BJ (cell line): ENCODE data around the gene NSG1. TPM values are rescaled to one million over a fixed set of nuclear protein-coding genes. Genes with fewer than 3 reads are reported as not detected.

Source experiments
- CTCF ChIA-PET: fragments of 350-600 bp; formaldehyde crosslinking; extraction: SDS; loops from one replicate; lab custom pipeline; 2021; ENCODE audit warnings: antibody characterized with exemption, inconsistent platforms; lab: Yijun Ruan, JAX
- POLR2A ChIA-PET: fragments of 300-600 bp; sonication (Branson Sonifier 250); formaldehyde crosslinking; extraction: SDS; loops from one replicate; lab custom pipeline; 2021; ENCODE audit warnings: antibody characterized with exemption; lab: Charles Lee
- DNase-seq: peaks from one replicate; pipeline ENCODE4 v3.0.0-alpha.2; 2011; ENCODE audit warnings: low read depth
- H3K27me3 ChIP-seq: 2 replicates; pipeline ENCODE4 v1.6.0; 2011; ENCODE audit warnings: low read length; ENCODE audit not compliant: control insufficient read depth, insufficient read depth
- H3K36me3 ChIP-seq: 2 replicates; pipeline ENCODE4 v1.5.1; 2011; ENCODE audit warnings: low read length; ENCODE audit not compliant: control insufficient read depth, insufficient read depth
- H3K4me3 ChIP-seq: 2 replicates; pipeline ENCODE4 v1.5.1; 2011; ENCODE audit warnings: low read depth, mild to moderate bottlenecking, control low read depth, low read length
- CTCF ChIP-seq: IDR thresholded peaks from 2 replicates; pipeline ENCODE4 v1.5.1; 2011; ENCODE audit warnings: low read depth, mild to moderate bottlenecking, control low read depth, inconsistent platforms, low read length, moderate library complexity; ENCODE audit not compliant: insufficient read depth
- polyA plus RNA-seq: library from polyadenylated mRNA; depleted of rRNA; stranded (reverse); fragments of >200 nt; gene quantifications from 2 replicates; pipeline ENCODE4 v1.2.3, GENCODE V29; 2011

The NSG1 gene
- polyA plus RNA-seq, 1 experiment: 0.17 TPM

- TF ChIP-seq CTCF: no peak
- peaks cover 16% of the 10 kb centered on the region for H3K27me3 ChIP-seq
- CTCF ChIA-PET: no interaction called here
- H3K36me3 ChIP-seq: no peaks in the 10 kb centered on the region
- no peak overlapping the region for H3K4me3 ChIP-seq
- POLR2A ChIA-PET: no interaction called here
- DNase-seq: no peak
Measured at GRCh38 chr4:4374388-4375098, 12.4 kb upstream of the NSG1 start.

- TF ChIP-seq CTCF: no peak
- DNase-seq: no peak
- H3K36me3 ChIP-seq: no peaks in the 10 kb centered on the region
- POLR2A ChIA-PET: no interaction called here
- H3K4me3 ChIP-seq: no peak overlapping the region
- peaks cover 20% of the 10 kb centered on the region for H3K27me3 ChIP-seq
- CTCF ChIA-PET: interaction anchor here (1.3 kb wide), 1 partner anchor 9 kb away, joined by 4 read pairs; no protein-coding TSS in a partner anchor
Measured at GRCh38 chr4:4376074-4376473, 10.8 kb upstream of the NSG1 start.

GRCh38 chr4:4377191-4377590, 9.7 kb upstream of the NSG1 start:
- ChIA-PET CTCF (no interaction called here), POLR2A (no interaction called here)
- DNase-seq: no peak
- Histone ChIP-seq H3K4me3 (no peak overlapping the region), H3K27me3 (peaks cover 19% of the 10 kb centered on the region), H3K36me3 (no peaks in the 10 kb centered on the region)
- no peak for TF ChIP-seq CTCF

- no peaks in the 10 kb centered on the region for H3K36me3 ChIP-seq
- POLR2A ChIA-PET: no interaction called here
- DNase-seq: no peak
- TF ChIP-seq CTCF: no peak
- CTCF ChIA-PET: no interaction called here
- H3K4me3 ChIP-seq: no peak overlapping the region
- peaks cover 19% of the 10 kb centered on the region for H3K27me3 ChIP-seq
Measured at GRCh38 chr4:4377732-4378460, 9.0 kb upstream of the NSG1 start.

GRCh38 chr4:4379540-4380087, 7.3 kb upstream of the NSG1 start:
- Histone ChIP-seq H3K36me3 (no peaks in the 10 kb centered on the region), H3K4me3 (no peak overlapping the region), H3K27me3 (peaks cover 20% of the 10 kb centered on the region)
- POLR2A ChIA-PET: interaction anchor here (1.0 kb wide), 1 partner anchor 782 kb away, joined by 21 read pairs; no protein-coding TSS in a partner anchor
- no peak for TF ChIP-seq CTCF
- no peak for DNase-seq
- CTCF ChIA-PET: no interaction called here
